Kidney (tissue), 14 donors: ENCODE data around the gene SERPINB13. TPM values are rescaled to one million over a fixed set of nuclear protein-coding genes. Genes with fewer than 3 reads are reported as not detected.
"Not testable (repeated sequence)": the region's sequence is repeated elsewhere in the genome, so short reads cannot be mapped to it uniquely, and the experiment has no call there.

Source experiments
- DNase-seq, 5 donors: peaks; one replicate each; pipeline ENCODE4 v3.0.0-alpha.2; 2013 to 2020
- FAIRE-seq: peaks from 2 replicates; lab custom pipeline; 2012; peaks lifted over from hg19 to GRCh38; lab: Jason Lieb, UNC
- H3K27ac ChIP-seq, 2 donors: one replicate each; pipeline ENCODE4 v1.7.0; 2013; ENCODE audit warnings: low read depth in 2 of 2, low read length in 2 of 2, inconsistent platforms in 1 of 2
- H3K27me3 ChIP-seq: one replicate; pipeline ENCODE4 v1.7.1; 2013; ENCODE audit warnings: low read length, inconsistent platforms; ENCODE audit not compliant: control insufficient read depth, insufficient read depth
- H3K36me3 ChIP-seq, 3 donors: one replicate each; pipeline versions ENCODE4 v1.7.0 to v1.7.1; 2013; ENCODE audit warnings: low read length in 3 of 3, control low read depth in 1 of 3, inconsistent platforms in 1 of 3; ENCODE audit not compliant: insufficient read depth in 3 of 3, control insufficient read depth in 2 of 3
- H3K4me1 ChIP-seq, 3 donors: one replicate each; pipeline versions ENCODE4 v1.7.0 to v1.7.1; 2013; ENCODE audit warnings: low read length in 3 of 3, inconsistent platforms in 1 of 3, low read depth in 1 of 3; ENCODE audit not compliant: control insufficient read depth in 2 of 3, insufficient read depth in 2 of 3
- H3K4me3 ChIP-seq, 3 donors: one replicate each; pipeline versions ENCODE4 v1.7.0 to v1.8.1; 2013; ENCODE audit warnings: low read length in 3 of 3, control low read depth in 1 of 3, inconsistent platforms in 1 of 3
- H3K9ac ChIP-seq, 3 donors: one replicate each; pipeline versions ENCODE4 v1.7.0 to v1.7.1; 2013; ENCODE audit warnings: low read length in 3 of 3, control low read depth in 1 of 3, inconsistent platforms in 1 of 3
- H3K9me3 ChIP-seq, 3 donors: one replicate each; pipeline versions ENCODE4 v1.7.0 to v1.7.1; 2013; ENCODE audit warnings: low read length in 3 of 3, control low read depth in 1 of 3, inconsistent platforms in 1 of 3; ENCODE audit not compliant: control insufficient read depth in 2 of 3, insufficient read depth in 1 of 3
- CTCF ChIP-seq: IDR thresholded peaks from 3 replicates; pipeline ENCODE4 v1.5.1; 2012; ENCODE audit warnings: mild to moderate bottlenecking, moderate library complexity, borderline replicate concordance; ENCODE audit not compliant: insufficient read depth; ENCODE audit errors: extremely low read depth
- intact Hi-C: fragments of 100-400 bp; cut with DNase I; formaldehyde crosslinking; loops from one replicate; pipeline ENCODE4 v1.11.1; 2022
- polyA plus RNA-seq: library from polyadenylated mRNA; stranded (reverse); fragments of 350-450 nt; fragmentation: Illumina TruSeq; extraction: RNeasy Lipid Tissue Mini Kit (QIAGEN cat#74804); gene quantifications from one replicate; pipeline ENCODE4 v1.2.3, GENCODE V29; 2014; ENCODE audit warnings: low read depth, low replicate concordance; ENCODE audit not compliant: insufficient read depth
- total RNA-seq: library from RNA; stranded (reverse); fragmentation: NEBNext Ultra II Directional; extraction: Animal tissue kit (Norgen Biotek cat#: 25700); gene quantifications from one replicate; pipeline ENCODE4 v1.2.1, GENCODE V29; 2021
- donor health status: control.
- donor health status: control.
- donor health status: control.
- donor health status: control.
- donor health status: control.
- donor health status: DM: yes; HTN: yes; CAD: no.
- donor health status: Normal renal cell carcinoma (clear cell type).

The SERPINB13 gene
- total and polyA plus RNA-seq, 2 donors from 2014 or later: not detected

GRCh38 chr18:63626431-63626830, 39.3 kb downstream of the SERPINB13 start:
- Histone ChIP-seq H3K9me3 (peaks cover 0 to 11% (median 0%) of the 10 kb centered on the region in 3 donors), H3K27ac (no peak overlapping the region), H3K9ac (no peak overlapping the region), H3K27me3 (no peaks in the 10 kb centered on the region), H3K4me3 (no peak overlapping the region), H3K36me3 (no peaks in the 10 kb centered on the region), H3K4me1 (no peaks in the 10 kb centered on the region)
- FAIRE-seq (no peak), DNase-seq (no peak)
- no peak for TF ChIP-seq CTCF
- intact Hi-C loops: no loop called here

DNA sequence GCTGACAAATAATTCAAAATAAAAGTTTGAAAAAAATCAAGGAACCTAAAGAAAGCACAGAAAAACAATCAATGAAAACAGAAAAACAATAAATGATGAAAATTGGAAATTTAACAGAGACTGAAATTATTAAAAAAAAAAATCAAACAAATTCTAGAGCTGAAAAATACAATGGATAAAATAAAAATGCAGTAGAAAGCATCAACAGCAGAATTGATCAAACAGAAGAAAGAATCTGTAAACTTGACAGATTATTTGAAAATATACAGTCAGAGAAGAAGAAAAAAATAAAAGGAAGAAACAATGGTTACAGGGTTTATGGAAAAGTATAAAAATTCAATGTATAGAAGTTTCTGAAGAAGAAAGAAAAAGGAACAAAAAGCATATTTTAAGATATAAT, 40.7 kb downstream of the SERPINB13 start:
- Histone ChIP-seq H3K9ac (no peak overlapping the region), H3K4me3 (no peak overlapping the region), H3K4me1 (no peaks in the 10 kb centered on the region), H3K9me3 (peaks cover 0 to 11% (median 2%) of the 10 kb centered on the region in 3 donors), H3K27me3 (no peaks in the 10 kb centered on the region), H3K27ac (no peak overlapping the region), H3K36me3 (no peaks in the 10 kb centered on the region)
- TF ChIP-seq CTCF: no peak
- FAIRE-seq (peak; percentile 79), DNase-seq (no peak)
- intact Hi-C loops: no loop called here

DNA sequence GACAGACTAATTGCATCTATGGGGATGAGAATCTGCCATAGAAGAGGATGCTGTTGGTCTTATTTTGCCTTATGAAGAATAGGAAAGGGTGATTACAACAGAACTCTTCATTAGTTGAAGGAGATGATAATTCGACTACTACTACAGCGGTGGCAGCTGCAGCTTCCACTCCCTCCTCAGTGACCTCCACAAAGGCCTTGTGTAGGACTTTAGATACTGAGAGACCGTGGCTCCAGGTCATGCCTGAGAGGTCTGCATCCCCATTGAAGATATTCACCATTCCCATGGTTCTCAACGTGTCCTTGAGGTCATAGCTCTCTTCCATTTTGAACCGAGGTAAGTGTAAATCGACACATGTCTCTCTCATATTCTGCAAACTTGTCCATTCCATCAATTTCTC, 50.6 kb downstream of the SERPINB13 start:
- intact Hi-C loops: no loop called here
- H3K9me3 ChIP-seq: no peaks in the 10 kb centered on the region
- no peaks in the 10 kb centered on the region for H3K27me3 ChIP-seq
- FAIRE-seq: no peak
- H3K4me3 ChIP-seq: no peak overlapping the region
- no peaks in the 10 kb centered on the region for H3K4me1 ChIP-seq
- H3K27ac ChIP-seq: no peak overlapping the region
- TF ChIP-seq CTCF: no peak
- no peak overlapping the region for H3K9ac ChIP-seq
- no peaks in the 10 kb centered on the region for H3K36me3 ChIP-seq
- DNase-seq: no peak

GRCh38 chr18:63641157-63641680, 54.1 kb downstream of the SERPINB13 start:
- H3K9ac ChIP-seq, H3K27ac ChIP-seq, H3K4me3 ChIP-seq, FAIRE-seq, H3K27me3 ChIP-seq, H3K36me3 ChIP-seq, intact Hi-C loops, H3K9me3 ChIP-seq, DNase-seq, H3K4me1 ChIP-seq: not testable (repeated sequence)

GRCh38 chr18:63642668-63643356, 55.7 kb downstream of the SERPINB13 start:
- H3K27me3 ChIP-seq, H3K36me3 ChIP-seq, H3K4me3 ChIP-seq, H3K9me3 ChIP-seq, intact Hi-C loops, DNase-seq, FAIRE-seq, H3K9ac ChIP-seq, H3K4me1 ChIP-seq, H3K27ac ChIP-seq: not testable (repeated sequence)

DNA sequence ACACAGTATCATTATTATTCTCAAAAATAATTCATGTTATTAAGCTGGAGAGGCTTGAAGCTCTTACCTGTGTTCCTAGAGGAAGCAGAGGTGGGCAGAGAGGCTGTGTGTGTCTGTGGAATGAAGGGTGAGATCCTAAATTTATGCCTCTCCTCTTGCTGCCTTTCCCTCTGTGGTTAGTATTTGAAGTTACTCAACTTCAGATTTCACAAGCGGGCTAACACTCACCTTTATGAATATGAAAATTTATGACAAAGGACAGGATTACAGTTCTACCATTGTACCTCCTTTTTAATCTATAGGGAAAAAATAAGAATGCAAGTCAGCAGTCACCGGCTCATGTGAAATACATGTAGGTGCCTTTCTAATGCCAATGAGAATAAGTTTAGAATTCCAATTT, 57.0 kb downstream of the SERPINB13 start, which contains the start of gene SERPINB4:
SERPINB4 (minus strand) TSS at position 115 of the 400 bp plus-strand sequence. CDS start 679 bp downstream, outside the sequence.
- H3K9me3 ChIP-seq, H3K27me3 ChIP-seq, DNase-seq, H3K9ac ChIP-seq, H3K27ac ChIP-seq, H3K36me3 ChIP-seq, FAIRE-seq, H3K4me3 ChIP-seq, H3K4me1 ChIP-seq, intact Hi-C loops: not testable (repeated sequence)
